AG04450 (cell line): ENCODE data around the gene STPG4. TPM values are rescaled to one million over a fixed set of nuclear protein-coding genes. Genes with fewer than 3 reads are reported as not detected.

Experiments
- CTCF ChIA-PET: fragments of 300-600, 350-600 bp; formaldehyde crosslinking; extraction: SDS; loops from one replicate; lab custom pipeline; 2022; ENCODE audit warnings: antibody characterized with exemption, inconsistent platforms; lab: Charles Lee
- POLR2A ChIA-PET: fragments of 350-600 bp; formaldehyde crosslinking; extraction: SDS; loops from one replicate; lab custom pipeline; 2021; ENCODE audit warnings: antibody characterized with exemption, inconsistent platforms; lab: Yijun Ruan, JAX
- DNase-seq: peaks from one replicate; pipeline ENCODE4 v3.0.0-alpha.2; 2011; ENCODE audit warnings: low read depth, low spot score
- H3K27ac ChIP-seq: one replicate; pipeline ENCODE4 v1.5.1; 2012; ENCODE audit warnings: low read depth, low read length, control low read depth
- H3K27me3 ChIP-seq: one replicate; pipeline ENCODE4 v1.6.0; 2012; ENCODE audit warnings: low read length; ENCODE audit not compliant: control insufficient read depth, insufficient read depth
- H3K4me3 ChIP-seq: 2 replicates; pipeline ENCODE4 v1.5.1; 2011; ENCODE audit warnings: mild to moderate bottlenecking, low read depth, low read length, control low read depth
- H3K9me3 ChIP-seq: 2 replicates; pipeline ENCODE4 v1.5.1; 2012; ENCODE audit warnings: low read length; ENCODE audit not compliant: control insufficient read depth, insufficient read depth
- CTCF ChIP-seq: IDR thresholded peaks from 2 replicates; pipeline ENCODE4 v1.5.1; 2011; ENCODE audit warnings: low read depth, low read length, control low read depth, inconsistent platforms
- polyA plus RNA-seq: library from polyadenylated mRNA; depleted of rRNA; stranded (reverse); fragments of >200 nt; gene quantifications from 2 replicates; pipeline ENCODE4 v1.2.3, GENCODE V29; 2011

The STPG4 gene
- polyA plus RNA-seq, 1 experiment, result 0.14 TPM

- no peak for DNase-seq
- Histone ChIP-seq H3K9me3 (peaks cover 3% of the 10 kb centered on the region; the same call in 1 of the 2 replicates), H3K4me3 (no peak overlapping the region), H3K27ac (no peak overlapping the region), H3K27me3 (no peaks in the 10 kb centered on the region)
- CTCF ChIA-PET, result no interaction called here
- no peak for TF ChIP-seq CTCF
- POLR2A ChIA-PET, result no interaction called here
Observed at GRCh38 chr2:47052847-47053246, 102.3 kb downstream of the STPG4 start.

DNA sequence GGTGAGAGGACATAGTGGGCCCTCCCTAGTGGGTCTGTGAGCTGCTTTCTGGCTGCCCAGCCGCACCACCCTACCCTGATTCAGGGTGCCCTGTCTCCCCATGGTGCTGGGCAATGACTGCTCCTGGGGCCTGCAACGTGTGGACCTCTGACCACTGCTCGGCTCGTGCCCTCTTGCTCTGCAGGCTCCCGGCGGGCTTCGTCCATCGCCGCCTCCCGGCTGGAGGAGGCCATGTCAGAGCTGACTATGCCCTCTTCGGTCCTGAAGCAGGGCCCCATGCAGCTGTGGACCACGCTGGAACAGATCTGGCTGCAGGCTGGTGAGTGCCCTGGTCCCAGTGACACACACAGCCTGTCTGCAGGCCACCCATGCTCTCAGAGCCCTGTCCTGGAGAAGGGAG lies 103.5 kb downstream of the STPG4 start:
- no peak for DNase-seq
- ChIA-PET CTCF (interaction anchor here (0.6 kb wide), 1 partner anchor 245 kb away, joined by 4 read pairs; no protein-coding TSS in a partner anchor), POLR2A (no interaction called here)
- TF ChIP-seq CTCF, result no peak
- H3K27ac ChIP-seq, result no peak overlapping the region
- H3K4me3 ChIP-seq, result no peak overlapping the region
- peaks cover 3% of the 10 kb centered on the region; the same call in 1 of the 2 replicates for H3K9me3 ChIP-seq
- no peaks in the 10 kb centered on the region for H3K27me3 ChIP-seq

DNA sequence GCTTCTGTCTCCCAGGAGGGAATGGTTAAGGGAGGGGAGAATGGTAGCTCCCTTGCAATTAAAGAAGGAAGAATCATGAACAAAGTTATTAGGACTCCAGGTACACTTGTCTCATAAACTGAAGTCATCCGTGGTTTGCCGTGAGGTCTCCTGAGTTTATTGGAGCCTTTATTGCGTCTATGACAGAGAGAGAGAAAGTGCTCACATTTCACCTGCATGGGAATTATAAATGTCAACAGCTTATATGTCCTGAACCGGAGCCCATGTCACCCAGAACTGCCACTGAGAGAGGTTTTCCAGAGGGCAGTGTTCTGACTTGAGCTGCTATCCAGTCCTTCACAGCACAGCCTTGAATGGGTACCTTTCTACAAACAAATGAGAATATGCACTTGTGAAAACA lies 104.3 kb downstream of the STPG4 start:
- H3K27ac ChIP-seq, result no peak overlapping the region
- no peak for DNase-seq
- ChIA-PET CTCF (no interaction called here), POLR2A (no interaction called here)
- no peaks in the 10 kb centered on the region for H3K27me3 ChIP-seq
- peaks cover 3% of the 10 kb centered on the region; the same call in 1 of the 2 replicates for H3K9me3 ChIP-seq
- TF ChIP-seq CTCF, result no peak
- no peak overlapping the region for H3K4me3 ChIP-seq

- H3K27ac ChIP-seq, result no peak overlapping the region
- H3K9me3 ChIP-seq, result no peaks in the 10 kb centered on the region
- no peak for DNase-seq
- ChIA-PET POLR2A (no interaction called here), CTCF (no interaction called here)
- no peak for TF ChIP-seq CTCF
- H3K27me3 ChIP-seq, result no peaks in the 10 kb centered on the region
- H3K4me3 ChIP-seq, result no peak overlapping the region
Observed at GRCh38 chr2:47050021-47050760, 104.9 kb downstream of the STPG4 start.

GRCh38 chr2:47049502-47049901 lies 105.6 kb downstream of the STPG4 start:
- CTCF ChIA-PET, result no interaction called here
- no peak for DNase-seq
- Histone ChIP-seq H3K4me3 (no peak overlapping the region), H3K27ac (no peak overlapping the region), H3K27me3 (no peaks in the 10 kb centered on the region), H3K9me3 (no peaks in the 10 kb centered on the region)
- TF ChIP-seq CTCF, result no peak
- POLR2A ChIA-PET, result no interaction called here
